Osteocyte (in vitro differentiated cells): ENCODE measurements around the gene STUB1. TPM values are rescaled to one million over a fixed set of nuclear protein-coding genes. Genes with fewer than 3 reads are reported as not detected.

Source experiments
- DNase-seq: peaks from one replicate; pipeline ENCODE4 v3.0.0; 2021; ENCODE audit warnings: mixed read lengths; ENCODE audit not compliant: unreplicated experiment; ENCODE audit errors: extremely low spot score
- H3K27ac Mint-ChIP-seq: one replicate; pipeline ENCODE4 v1.8.0; 2021; ENCODE audit warnings: mild to moderate bottlenecking, mixed read lengths; ENCODE audit not compliant: unreplicated experiment
- H3K27me3 Mint-ChIP-seq: one replicate; pipeline ENCODE4 v1.8.0; 2021; ENCODE audit warnings: mixed read lengths; ENCODE audit not compliant: unreplicated experiment
- H3K36me3 Mint-ChIP-seq: one replicate; pipeline ENCODE4 v1.8.0; 2021; ENCODE audit warnings: mixed read lengths; ENCODE audit not compliant: unreplicated experiment
- H3K4me1 Mint-ChIP-seq: one replicate; pipeline ENCODE4 v1.8.0; 2021; ENCODE audit warnings: mixed read lengths; ENCODE audit not compliant: unreplicated experiment
- H3K4me3 Mint-ChIP-seq: one replicate; pipeline ENCODE4 v1.8.0; 2021; ENCODE audit warnings: mild to moderate bottlenecking, moderate library complexity, mixed read lengths; ENCODE audit not compliant: unreplicated experiment
- H3K9me3 Mint-ChIP-seq: one replicate; pipeline ENCODE4 v1.8.0; 2021; ENCODE audit warnings: mixed read lengths; ENCODE audit not compliant: unreplicated experiment
- CTCF ChIP-seq: fragments of 200-600 bp; sonication (generic); IDR thresholded peaks from 2 replicates; pipeline ENCODE4 v1.5.0; 2021; ENCODE audit warnings: antibody characterized with exemption, mild to moderate bottlenecking, moderate library complexity
- total RNA-seq: library from RNA; stranded (reverse); gene quantifications from 2 replicates; pipeline ENCODE4 v1.2.1, GENCODE V29; 2021

STUB1 gene
- total RNA-seq, 1 donor from 2014 or later, result 109 TPM

GRCh38 chr16:660459-661183 lies 19.6 kb upstream of the STUB1 start:
- Mint-ChIP-seq H3K4me1 (peaks cover 5% of the 10 kb centered on the region), H3K4me3 (peak overlapping the region; percentile 29), H3K36me3 (peaks cover 2% of the 10 kb centered on the region), H3K27me3 (no peaks in the 10 kb centered on the region), H3K9me3 (no peaks in the 10 kb centered on the region), H3K27ac (peak overlapping the region; percentile 57)
- no peak for DNase-seq
- TF ChIP-seq CTCF, result peak; percentile 57

DNA sequence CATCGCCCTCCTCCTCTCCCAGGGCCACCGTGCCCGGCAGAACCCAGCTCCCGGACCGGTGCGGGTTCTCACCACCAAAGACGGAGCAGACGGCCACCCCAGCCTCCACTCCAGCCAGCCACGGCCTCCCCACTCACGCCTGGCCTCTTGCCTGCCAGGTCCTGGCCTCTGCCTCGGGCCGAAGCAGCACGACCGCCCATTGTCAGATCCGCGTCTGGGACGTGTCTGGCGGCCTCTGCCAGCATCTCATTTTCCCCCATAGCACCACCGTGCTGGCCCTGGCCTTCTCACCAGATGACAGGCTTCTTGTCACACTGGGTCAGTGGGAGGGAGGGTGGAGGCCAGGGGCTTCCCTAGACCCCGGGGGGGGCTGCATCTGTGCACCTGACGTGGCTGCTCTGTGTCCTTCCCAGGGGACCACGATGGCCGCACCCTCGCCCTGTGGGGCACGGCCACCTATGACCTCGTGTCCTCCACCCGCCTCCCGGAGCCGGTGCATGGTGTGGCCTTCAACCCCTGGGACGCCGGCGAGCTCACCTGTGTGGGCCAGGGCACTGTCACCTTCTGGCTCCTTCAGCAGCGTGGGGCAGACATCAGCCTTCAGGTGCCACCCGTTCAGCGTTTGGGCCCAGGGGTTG lies 18.9 kb upstream of the STUB1 start:
- Mint-ChIP-seq H3K36me3 (peaks cover 2% of the 10 kb centered on the region), H3K4me1 (peaks cover 5% of the 10 kb centered on the region), H3K27ac (peak overlapping the region; percentile 57), H3K27me3 (no peaks in the 10 kb centered on the region), H3K9me3 (no peaks in the 10 kb centered on the region), H3K4me3 (peak overlapping the region; percentile 29)
- DNase-seq, result no peak
- no peak for TF ChIP-seq CTCF

DNA sequence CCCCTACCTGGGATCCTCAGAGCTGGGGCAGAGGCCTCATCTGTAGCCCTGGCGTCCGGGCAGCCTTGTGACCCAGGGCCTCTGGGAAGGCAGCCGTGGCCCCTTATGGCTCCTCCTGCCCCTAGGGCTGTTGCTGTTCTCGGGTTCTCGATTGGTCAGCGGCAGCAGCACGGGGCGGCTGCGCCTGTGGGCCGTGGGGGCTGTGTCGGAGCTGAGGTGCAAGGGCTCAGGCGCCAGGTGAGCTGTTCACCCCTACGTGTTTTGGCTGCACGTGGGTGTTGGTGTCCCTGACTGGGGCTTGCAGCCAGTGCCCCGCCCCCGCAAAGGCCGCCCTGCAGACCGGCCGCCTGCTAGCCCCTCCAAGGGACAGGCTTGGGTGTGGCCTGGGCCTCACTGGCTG lies 18.1 kb upstream of the STUB1 start:
- H3K9me3 Mint-ChIP-seq, result no peaks in the 10 kb centered on the region
- DNase-seq, result no peak
- no peaks in the 10 kb centered on the region for H3K27me3 Mint-ChIP-seq
- H3K4me3 Mint-ChIP-seq, result no peak overlapping the region
- peaks cover 5% of the 10 kb centered on the region for H3K4me1 Mint-ChIP-seq
- H3K36me3 Mint-ChIP-seq, result peaks cover 2% of the 10 kb centered on the region
- no peak for TF ChIP-seq CTCF
- H3K27ac Mint-ChIP-seq, result no peak overlapping the region

GRCh38 chr16:662597-662996 lies 17.6 kb upstream of the STUB1 start:
- H3K36me3 Mint-ChIP-seq, result peaks cover 2% of the 10 kb centered on the region
- no peak for DNase-seq
- H3K27me3 Mint-ChIP-seq, result no peaks in the 10 kb centered on the region
- no peak overlapping the region for H3K27ac Mint-ChIP-seq
- H3K4me1 Mint-ChIP-seq, result peaks cover 7% of the 10 kb centered on the region
- H3K9me3 Mint-ChIP-seq, result no peaks in the 10 kb centered on the region
- no peak for TF ChIP-seq CTCF
- no peak overlapping the region for H3K4me3 Mint-ChIP-seq

GRCh38 chr16:666572-666971 lies 13.6 kb upstream of the STUB1 start:
- no peak overlapping the region for H3K27ac Mint-ChIP-seq
- no peaks in the 10 kb centered on the region for H3K27me3 Mint-ChIP-seq
- H3K36me3 Mint-ChIP-seq, result peaks cover 2% of the 10 kb centered on the region
- no peak for TF ChIP-seq CTCF
- no peak for DNase-seq
- no peaks in the 10 kb centered on the region for H3K9me3 Mint-ChIP-seq
- no peak overlapping the region for H3K4me3 Mint-ChIP-seq
- H3K4me1 Mint-ChIP-seq, result peaks cover 5% of the 10 kb centered on the region
